K562 (cell line): ENCODE measurements around the gene ST6GALNAC3. TPM values are rescaled to one million over a fixed set of nuclear protein-coding genes. Genes with fewer than 3 reads are reported as not detected.

Source experiments
- ATAC-seq: fragments of 200-7000 bp; cut with Tn5 transposase; 3 replicates; pipeline ENCODE4 v1.9.1; 2020; ENCODE audit warnings: moderate library complexity
- BruUV-seq: library from RNA; stranded (reverse); fragments of 400-500 nt; replicated peaks from 2 replicates; lab custom pipeline; 2021; lab: Mats Ljungman, UMichigan
- CTCF ChIA-PET: fragments of 300-600 bp; formaldehyde crosslinking; extraction: SDS; loops from one replicate; lab custom pipeline; 2021; ENCODE audit warnings: low intra/inter-chr PET ratio; lab: Yijun Ruan, JAX
- POLR2A ChIA-PET: fragments of 300-600, 350-650 bp; sonication (Branson Sonifier 250); formaldehyde crosslinking; extraction: SDS; loops from one replicate; lab custom pipeline; 2021; ENCODE audit warnings: antibody characterized with exemption, inconsistent platforms; lab: Yijun Ruan, JAX
- DNase-seq, 4 experiments: peaks; one replicate each; pipeline versions ENCODE4 v3.0.0 to v3.0.0-alpha.2; 2011 to 2018; ENCODE audit warnings: low spot score in 3 of 4, mixed read lengths in 3 of 4; ENCODE audit errors: extremely low read depth in 1 of 4
- FAIRE-seq: peaks from 2 replicates; lab custom pipeline; 2011; peaks lifted over from hg19 to GRCh38; lab: Jason Lieb, UNC
- H2AFZ ChIP-seq: 2 replicates; pipeline ENCODE4 v1.6.0; 2011; ENCODE audit warnings: low read depth, low read length, control low read depth, inconsistent platforms
- H3K27ac ChIP-seq: fragments of 200-600 bp; 3 replicates; pipeline ENCODE4 v1.8.0; 2011; ENCODE audit warnings: low read depth, mild to moderate bottlenecking, control low read depth, inconsistent platforms, low read length, moderate library complexity, mixed read lengths; ENCODE audit errors: extremely low read depth
- H3K27me3 ChIP-seq, 2 experiments: fragments of 300-600 bp in 1 of 2; 2 replicates in 1 of 2; 3 replicates in 1 of 2; pipeline versions ENCODE4 v1.6.0 to v1.8.0; 2011; ENCODE audit warnings: inconsistent platforms in 2 of 2, low read length in 2 of 2, mild to moderate bottlenecking in 1 of 2, mixed read lengths in 1 of 2, moderate library complexity in 1 of 2; ENCODE audit not compliant: control insufficient read depth in 2 of 2, insufficient read depth in 2 of 2
- H3K36me3 ChIP-seq: fragments of 300-600 bp; 3 replicates; pipeline ENCODE4 v1.8.0; 2011; ENCODE audit warnings: mild to moderate bottlenecking, low read length, inconsistent platforms; ENCODE audit not compliant: control insufficient read depth, insufficient read depth
- H3K4me1 ChIP-seq, 2 experiments: fragments of 200-600 bp in 1 of 2; replicated peaks in 1 of 2; 2 replicates in 1 of 2; 3 replicates in 1 of 2; pipeline versions ENCODE4 v1.5.1 to v1.8.0; 2011; ENCODE audit warnings: inconsistent platforms in 2 of 2, low read length in 2 of 2, mild to moderate bottlenecking in 1 of 2, mixed read lengths in 1 of 2, moderate library complexity in 1 of 2; ENCODE audit not compliant: control insufficient read depth in 2 of 2, insufficient read depth in 2 of 2
- H3K4me2 ChIP-seq: 2 replicates; pipeline ENCODE4 v1.6.1; 2011; ENCODE audit warnings: low read length, control low read depth, inconsistent platforms, mixed read lengths; ENCODE audit not compliant: insufficient read depth
- H3K4me3 ChIP-seq: fragments of 200-600 bp; sonication (generic), shearing (Covaris generic); 2 replicates; pipeline ENCODE4 v1.5.1; 2016; ENCODE audit warnings: control low read depth, inconsistent platforms
- H3K79me2 ChIP-seq: fragments of 200-600 bp; 3 replicates; pipeline ENCODE4 v1.8.0; 2011; ENCODE audit warnings: low read length, inconsistent platforms; ENCODE audit not compliant: control insufficient read depth, insufficient read depth
- H3K9ac ChIP-seq, 2 experiments: 2 replicates each; pipeline versions ENCODE4 v1.6.0 to v1.6.1; 2011; ENCODE audit warnings: low read depth in 2 of 2, low read length in 2 of 2, control low read depth in 1 of 2, inconsistent platforms in 1 of 2, mild to moderate bottlenecking in 1 of 2, mixed read lengths in 1 of 2; ENCODE audit not compliant: insufficient read depth in 1 of 2
- H3K9me1 ChIP-seq: one replicate; pipeline ENCODE4 v1.6.0; 2011; ENCODE audit warnings: inconsistent platforms, mild to moderate bottlenecking, low read length, moderate library complexity; ENCODE audit not compliant: control insufficient read depth, insufficient read depth
- H3K9me3 ChIP-seq: replicated peaks from 2 replicates; pipeline ENCODE4 v1.5.1; 2011; ENCODE audit warnings: low read depth, low read length, inconsistent platforms; ENCODE audit not compliant: control insufficient read depth, insufficient read depth
- H4K20me1 ChIP-seq: replicated peaks from 2 replicates; pipeline ENCODE4 v1.6.1; 2011; ENCODE audit warnings: low read length, inconsistent platforms, mixed read lengths; ENCODE audit not compliant: control insufficient read depth, insufficient read depth
- AFF4 ChIP-seq: sonication (generic); formaldehyde crosslinking; IDR thresholded peaks from 2 replicates; pipeline ENCODE4 v1.8.0; 2023; ENCODE audit warnings: mild to moderate bottlenecking, missing genetic modification reagents
- CXXC5 ChIP-seq: fragments of 250-450 bp; sonication (Bioruptor Pico); IDR thresholded peaks from 2 replicates; pipeline ENCODE4 v1.8.0; 2022; ENCODE audit warnings: inconsistent platforms, mild to moderate bottlenecking, moderate library complexity
- FOXP4 ChIP-seq: sonication (generic); formaldehyde crosslinking; IDR thresholded peaks from 2 replicates; pipeline ENCODE4 v1.8.0; 2022; ENCODE audit warnings: mild to moderate bottlenecking, missing genetic modification reagents, borderline replicate concordance
- MAFK ChIP-seq: IDR thresholded peaks from 2 replicates; pipeline ENCODE4 v1.6.1; 2011; ENCODE audit warnings: low read length, improper control_type of control experiment
- MEIS2 ChIP-seq: fragments of 450-650 bp; IDR thresholded peaks from 2 replicates; pipeline ENCODE4 v1.6.1; 2014; ENCODE audit warnings: mild to moderate bottlenecking; ENCODE audit not compliant: partially characterized antibody
- MNT ChIP-seq, 2 experiments: fragments of 450-650 bp; conservative IDR thresholded peaks; 2 replicates each; pipeline ENCODE4 v1.6.1; 2017; ENCODE audit warnings: mild to moderate bottlenecking in 2 of 2, moderate library complexity in 2 of 2
- SIN3A ChIP-seq, 2 experiments: fragments of 150-350 bp in 1 of 2; IDR thresholded peaks; 2 replicates each; pipeline ENCODE4 v1.6.1; 2011 to 2016; ENCODE audit warnings: borderline replicate concordance in 2 of 2, low read depth in 2 of 2, low read length in 2 of 2, mild to moderate bottlenecking in 2 of 2, moderate library complexity in 2 of 2; ENCODE audit not compliant: control insufficient read depth in 1 of 2
- SMARCA5 ChIP-seq: fragments of 450-650 bp; IDR thresholded peaks from 2 replicates; pipeline ENCODE4 v1.6.1; 2016
- SRSF7 ChIP-seq: fragments of 200-400 bp; formaldehyde crosslinking; optimal IDR thresholded peaks from 2 replicates; pipeline ENCODE3; 2017; ENCODE audit warnings: mild to moderate bottlenecking, low read depth, low read length
- TFAM ChIP-seq: fragments of 250-450 bp; sonication (Bioruptor Pico); conservative IDR thresholded peaks from 2 replicates; pipeline ENCODE4 v1.5.0; 2021; ENCODE audit warnings: mild to moderate bottlenecking, moderate library complexity
- ZNF445 ChIP-seq: fragments of 250-450 bp; sonication (Bioruptor Pico); IDR thresholded peaks from 2 replicates; pipeline ENCODE4 v1.4.0; 2020; ENCODE audit warnings: low read depth, mild to moderate bottlenecking, moderate library complexity
- ZNF76 ChIP-seq: fragments of 250-450 bp; sonication (Bioruptor Pico); IDR thresholded peaks from 2 replicates; pipeline ENCODE4 v1.4.0; 2020; ENCODE audit warnings: mild to moderate bottlenecking, moderate library complexity, borderline replicate concordance
- WGBS: fragments of 100-300 bp; shearing (Covaris generic); methylation state at CpG from one replicate; pipeline ENCODE4 v1.1.6; 2016; ENCODE audit warnings: low coverage, mixed read lengths; ENCODE audit not compliant: insufficient coverage; ENCODE audit errors: missing lambda C conversion rate; 5-methylcytosine and 5-hydroxymethylcytosine counted together
- in situ Hi-C: fragments of 300-500 bp; cut with MboI; formaldehyde crosslinking; loops from 4 replicates; pipeline ENCODE4 v1.15.0; 2018; ENCODE audit warnings: inconsistent platforms, mixed read lengths
- intact Hi-C: fragments of 100-400 bp; cut with micrococcal nuclease; formaldehyde crosslinking; loops from 2 replicates; pipeline ENCODE4 v1.14.2; 2022
- polyA plus RNA-seq, 8 experiments: library from polyadenylated mRNA; depleted of rRNA in 4 of 8; stranded (reverse) in 5 of 8; unstranded in 3 of 8; fragments of >200 nt; fragmentation: Nextera tagmentation in 2 of 8; fragmentation: Illumina TruSeq in 1 of 8; extraction: Ambion mirVana in 2 of 8; extraction: Trizol in 1 of 8; gene quantifications; 2 replicates each; pipeline versions ENCODE4 v1.2.1 to v1.2.3, GENCODE V29; 2011 to 2014; ENCODE audit warnings: inconsistent platforms in 1 of 8, missing spikeins in 1 of 8
- total RNA-seq, 7 experiments: library from RNA; depleted of rRNA in 6 of 7; stranded (reverse); fragments of >200 nt in 6 of 7; fragmentation: Illumina TruSeq in 2 of 7; extraction: Trizol in 2 of 7; gene quantifications; 2 replicates each; pipeline versions ENCODE4 v1.2.1 to v1.2.3, GENCODE V29; 2011 to 2021; ENCODE audit warnings: low replicate concordance in 1 of 7

Gene ST6GALNAC3
- total and polyA plus RNA-seq, 9 of the 15 experiments (the other 6 are each of a cell fraction or from before 2014, with no cell fraction given): 0.04 to 0.29 (median 0.18) TPM; not detected in 6

GRCh38 chr1:76038287-76039004 is 36.1 kb upstream of the ST6GALNAC3 start:
- CTCF ChIA-PET: no interaction called here
- no peaks in the 10 kb centered on the region for H3K79me2 ChIP-seq
- H3K4me3 ChIP-seq: no peak overlapping the region
- H3K4me1 ChIP-seq: no peaks in the 10 kb centered on the region
- H3K27me3 ChIP-seq: no peaks in the 10 kb centered on the region
- POLR2A ChIA-PET: no interaction called here
- no peak overlapping the region for H3K4me2 ChIP-seq
- no peaks in the 10 kb centered on the region for H3K9me1 ChIP-seq
- H3K36me3 ChIP-seq: no peaks in the 10 kb centered on the region
- DNase-seq: no peak
- no TSS peak for BruUV-seq
- 2% methylated on average over 3 of the region's 3 CpGs for WGBS
- no peak overlapping the region for H3K9ac ChIP-seq
- ATAC-seq: no peak
- FAIRE-seq: no peak
- H3K27ac ChIP-seq: no peak overlapping the region
- intact Hi-C loops (no loop called here), in situ Hi-C loops (no loop called here)
- no peaks in the 10 kb centered on the region for H3K9me3 ChIP-seq
- H2AFZ ChIP-seq: no peak overlapping the region
- no peaks in the 10 kb centered on the region for H4K20me1 ChIP-seq
- TF ChIP-seq SRSF7 (no peak), TFAM (CRISPR knock-in tag) (no peak), MNT (conservative IDR thresholded peaks at IDR 0.05) (no peak), MEIS2 (no peak), CXXC5 (CRISPR knock-in tag) (no peak), SMARCA5 (no peak), AFF4 (CRISPR knock-in tag) (no peak), ZNF445 (CRISPR knock-in tag) (no peak), MAFK (no peak), SIN3A (IDR thresholded peaks at IDR 0.05; ENCODE audit: borderline replicate concordance in 2 of 2, control insufficient read depth in 1 of 2, low read depth in 2 of 2, low read length in 2 of 2) (no peak), FOXP4 (CRISPR knock-in tag) (no peak), ZNF76 (CRISPR knock-in tag) (no peak)
